IPS-NIHi11 (cell line): ENCODE measurements around the gene ECT2L.

Source experiments
- DNase-seq: peaks from one replicate; pipeline ENCODE4 v3.0.0; 2012; ENCODE audit warnings: mixed read lengths, low spot score

Gene ECT2L

GRCh38 chr6:138803861-138804260, 8.0 kb downstream of the ECT2L start:
- no peak for DNase-seq

GRCh38 chr6:138805016-138805765, 9.3 kb downstream of the ECT2L start:
- no peak for DNase-seq

GRCh38 chr6:138806889-138807288, 11.0 kb downstream of the ECT2L start:
- DNase-seq: no peak

- no peak for DNase-seq
These were observed 13.8 kb downstream of the ECT2L start for GRCh38 chr6:138809677-138810076.

- no peak for DNase-seq
These were observed 16.0 kb downstream of the ECT2L start for GRCh38 chr6:138811866-138812265.

GRCh38 chr6:138814179-138814834, 18.4 kb downstream of the ECT2L start:
- DNase-seq: no peak

- DNase-seq: no peak
These were observed 19.3 kb downstream of the ECT2L start for GRCh38 chr6:138815221-138815620.

- DNase-seq: peak; percentile 50
These were observed 20.1 kb downstream of the ECT2L start for GRCh38 chr6:138815797-138816528.

GRCh38 chr6:138817799-138818198, 21.9 kb downstream of the ECT2L start:
- peak; percentile 75 for DNase-seq

GRCh38 chr6:138818496-138819194, 22.8 kb downstream of the ECT2L start:
- peak; percentile 7 for DNase-seq

GRCh38 chr6:138821519-138821918, 25.6 kb downstream of the ECT2L start:
- DNase-seq: no peak

GRCh38 chr6:138824482-138825144, 28.7 kb downstream of the ECT2L start:
- no peak for DNase-seq

GRCh38 chr6:138830248-138830647, 34.4 kb downstream of the ECT2L start:
- no peak for DNase-seq

GRCh38 chr6:138832182-138832581, 36.3 kb downstream of the ECT2L start:
- DNase-seq: no peak

- DNase-seq: no peak
These were observed 38.1 kb downstream of the ECT2L start for GRCh38 chr6:138833816-138834539.

GRCh38 chr6:138837246-138837645, 41.4 kb downstream of the ECT2L start:
- DNase-seq: no peak

GRCh38 chr6:138844192-138844591, 48.3 kb downstream of the ECT2L start:
- peak; percentile 33 for DNase-seq

- no peak for DNase-seq
These were observed 52.0 kb downstream of the ECT2L start for GRCh38 chr6:138847884-138848283.

GRCh38 chr6:138848461-138848860, 52.6 kb downstream of the ECT2L start:
- DNase-seq: no peak

GRCh38 chr6:138849791-138850190, 53.9 kb downstream of the ECT2L start:
- DNase-seq: no peak

GRCh38 chr6:138856654-138857053, 60.8 kb downstream of the ECT2L start:
- no peak for DNase-seq
